GM12873 (cell line): ENCODE measurements around the gene ATF3.

Source experiments
- TF ChIP-seq, protein P1 (sequence below): IDR thresholded peaks from 2 replicates; pipeline ENCODE4 v1.5.1; 2012; ENCODE audit warnings: low read depth, mild to moderate bottlenecking, moderate library complexity, low read length, control low read depth; ENCODE audit not compliant: insufficient read depth; ENCODE audit errors: missing control alignments

ATF3 gene

DNA sequence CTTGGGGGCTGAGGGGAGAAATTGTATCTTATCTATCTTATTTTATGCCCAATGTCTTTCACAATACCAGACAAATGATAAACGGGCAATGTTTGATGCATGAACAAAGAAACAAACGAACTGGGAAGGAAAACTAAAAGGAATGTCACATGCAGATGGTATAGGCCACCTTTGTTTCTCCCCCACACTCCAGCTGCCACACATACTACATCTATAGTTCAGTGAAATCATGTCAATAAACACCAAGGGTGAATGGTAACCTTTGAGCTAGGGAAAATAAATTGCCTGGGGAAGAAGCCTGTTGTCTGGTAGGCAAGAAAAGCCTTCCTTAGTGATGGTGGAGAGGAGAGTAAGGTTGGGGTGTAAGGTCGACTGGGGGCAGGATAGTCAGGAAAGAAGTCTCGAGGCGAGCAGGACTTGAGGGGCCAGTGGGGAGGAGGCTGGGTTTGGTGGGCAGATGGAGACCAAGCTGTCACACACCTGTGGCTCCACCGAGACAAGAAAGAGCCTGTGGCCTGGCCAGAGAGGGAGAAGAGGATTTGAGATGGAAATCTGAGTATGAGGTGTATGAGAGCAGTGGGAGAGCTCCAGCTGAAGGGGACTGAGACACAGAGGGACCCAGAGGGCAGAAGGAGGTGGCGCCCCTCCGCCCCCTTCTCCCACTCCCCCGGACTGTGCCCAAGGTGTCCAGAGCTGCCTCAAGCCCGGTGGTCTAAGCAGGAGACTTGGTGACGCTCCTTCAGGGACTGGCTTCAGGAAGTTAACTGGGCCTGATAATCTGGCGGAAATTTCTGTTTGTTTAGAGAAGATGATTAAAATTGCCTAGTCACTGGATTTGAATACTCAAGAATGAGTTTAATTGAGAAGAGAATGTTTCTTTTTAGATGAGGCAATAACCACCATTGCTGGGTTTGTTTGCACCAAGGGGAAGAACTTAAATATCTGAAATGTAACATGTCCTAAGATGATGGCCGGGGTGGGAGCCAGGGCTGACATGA is 37.3 kb downstream of the ATF3 start:
- TF ChIP-seq, protein P1, sequence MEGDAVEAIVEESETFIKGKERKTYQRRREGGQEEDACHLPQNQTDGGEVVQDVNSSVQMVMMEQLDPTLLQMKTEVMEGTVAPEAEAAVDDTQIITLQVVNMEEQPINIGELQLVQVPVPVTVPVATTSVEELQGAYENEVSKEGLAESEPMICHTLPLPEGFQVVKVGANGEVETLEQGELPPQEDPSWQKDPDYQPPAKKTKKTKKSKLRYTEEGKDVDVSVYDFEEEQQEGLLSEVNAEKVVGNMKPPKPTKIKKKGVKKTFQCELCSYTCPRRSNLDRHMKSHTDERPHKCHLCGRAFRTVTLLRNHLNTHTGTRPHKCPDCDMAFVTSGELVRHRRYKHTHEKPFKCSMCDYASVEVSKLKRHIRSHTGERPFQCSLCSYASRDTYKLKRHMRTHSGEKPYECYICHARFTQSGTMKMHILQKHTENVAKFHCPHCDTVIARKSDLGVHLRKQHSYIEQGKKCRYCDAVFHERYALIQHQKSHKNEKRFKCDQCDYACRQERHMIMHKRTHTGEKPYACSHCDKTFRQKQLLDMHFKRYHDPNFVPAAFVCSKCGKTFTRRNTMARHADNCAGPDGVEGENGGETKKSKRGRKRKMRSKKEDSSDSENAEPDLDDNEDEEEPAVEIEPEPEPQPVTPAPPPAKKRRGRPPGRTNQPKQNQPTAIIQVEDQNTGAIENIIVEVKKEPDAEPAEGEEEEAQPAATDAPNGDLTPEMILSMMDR, result no peak

DNA sequence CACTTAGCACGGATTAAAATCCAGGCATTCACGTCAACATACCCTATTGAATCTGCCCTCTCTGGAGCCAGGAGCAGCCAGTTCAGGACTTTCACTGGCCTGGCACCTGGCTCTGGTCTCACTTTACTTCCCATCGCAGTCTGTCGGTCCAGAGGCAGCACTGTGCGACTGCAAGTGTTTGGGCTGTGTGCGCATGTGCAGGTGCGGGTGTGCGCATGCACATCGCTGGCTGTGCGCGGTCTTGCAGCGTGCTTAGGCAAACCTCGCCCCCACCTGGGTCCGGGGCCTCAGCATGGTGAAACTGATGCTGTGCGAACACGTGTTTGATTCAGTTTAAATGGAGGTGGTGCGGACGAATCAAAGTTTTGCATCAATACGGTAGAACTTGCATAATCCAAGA is 38.0 kb downstream of the ATF3 start:
- TF ChIP-seq, protein P1, result no peak

DNA sequence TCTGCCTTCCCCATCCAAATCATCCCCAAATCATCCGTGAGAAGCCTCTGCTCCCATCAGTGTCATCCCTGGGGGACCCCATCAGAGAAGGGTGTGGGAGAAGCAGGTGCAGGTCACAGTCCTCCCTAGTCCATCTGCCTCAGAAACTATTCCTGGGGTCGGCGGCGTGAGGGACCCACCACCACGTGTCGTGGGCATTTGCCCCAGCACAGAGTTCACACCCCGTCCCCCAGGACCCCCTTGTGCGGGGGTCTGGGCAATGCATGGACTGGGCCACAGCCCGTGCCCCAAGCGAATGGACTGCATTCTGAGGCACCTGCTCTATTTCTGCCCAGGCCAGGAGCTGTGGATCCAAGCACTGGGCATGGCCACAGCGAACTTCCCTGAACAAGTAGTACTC is 38.4 kb downstream of the ATF3 start:
- TF ChIP-seq, protein P1, result no peak

DNA sequence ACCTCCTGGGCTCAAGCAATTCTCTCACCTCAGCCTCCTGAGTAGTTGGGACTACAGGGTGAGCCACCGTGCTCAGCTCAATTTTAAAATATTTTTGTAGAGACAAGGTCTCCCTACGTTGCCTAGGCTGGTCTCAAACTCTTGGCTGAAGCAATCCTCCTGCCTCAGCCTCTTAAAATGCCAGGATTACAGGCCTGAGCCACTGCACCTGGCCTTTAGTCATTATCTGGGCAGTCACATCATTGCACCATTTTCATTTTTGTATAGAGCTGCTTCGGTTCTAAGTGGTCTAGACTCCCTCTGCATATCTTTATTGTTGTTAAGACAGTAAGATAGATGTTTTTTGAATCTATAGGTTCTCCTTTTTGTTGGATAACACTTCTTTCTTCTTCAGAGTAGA is 39.9 kb downstream of the ATF3 start:
- TF ChIP-seq, protein P1, result no peak

DNA sequence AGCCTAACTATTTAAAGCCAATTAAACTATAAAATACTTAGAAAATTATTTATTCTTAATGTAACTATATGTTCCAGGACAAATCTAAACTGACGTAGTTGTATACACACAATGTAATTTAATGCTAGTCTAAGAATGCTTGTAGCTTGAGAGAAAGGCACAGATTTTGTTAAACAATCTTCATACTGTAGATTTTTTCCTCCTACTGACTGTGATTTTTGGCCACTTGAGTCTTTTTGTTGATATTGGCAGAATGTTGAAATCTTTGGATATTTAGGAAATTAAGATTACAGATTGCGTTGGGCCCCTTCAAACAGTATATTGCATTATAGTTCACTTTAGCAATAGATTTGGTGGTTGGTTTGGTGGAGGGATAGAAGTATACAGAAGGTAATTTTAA is 40.5 kb downstream of the ATF3 start:
- TF ChIP-seq, protein P1, result no peak

DNA sequence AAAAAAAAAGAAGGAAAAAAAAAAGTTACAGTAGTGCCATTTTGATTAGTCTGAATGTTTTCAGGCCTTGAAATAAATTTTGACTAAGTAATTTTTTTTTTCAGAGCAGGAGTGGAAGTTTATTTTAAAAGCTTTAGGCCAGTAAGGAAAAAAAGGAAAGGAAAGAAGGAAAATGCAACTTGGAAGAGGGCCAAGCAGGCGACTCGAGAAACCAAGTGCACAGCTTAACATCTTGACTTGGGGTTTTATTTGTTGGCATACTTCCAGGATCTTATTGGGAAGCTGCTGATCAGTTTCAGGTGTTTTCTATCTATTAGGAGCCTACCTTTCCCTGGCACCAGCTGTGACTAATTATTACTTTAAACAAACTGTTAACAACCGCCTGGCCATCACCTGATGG is 41.7 kb downstream of the ATF3 start:
- TF ChIP-seq, protein P1, result no peak

DNA sequence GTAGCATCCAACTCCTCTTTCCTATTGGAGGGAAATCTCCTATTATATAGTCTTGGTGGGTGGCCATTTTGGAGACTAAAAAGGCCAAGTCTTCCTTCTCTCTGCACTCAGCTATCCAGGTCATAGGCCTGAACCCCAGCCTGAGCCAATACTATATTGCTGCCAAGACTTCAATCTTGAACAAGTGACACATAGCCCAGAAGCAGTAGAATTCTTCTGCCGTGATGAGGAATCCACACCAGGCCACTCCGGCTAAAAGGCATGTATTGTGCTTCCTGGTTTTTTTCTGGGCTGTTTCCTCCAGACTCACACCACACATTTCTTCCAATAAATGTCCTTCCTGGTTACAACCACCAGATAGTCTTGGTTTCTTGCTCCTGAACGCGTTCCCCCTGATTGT is 43.0 kb downstream of the ATF3 start:
- TF ChIP-seq, protein P1, result no peak
